SK-N-SH (cell line): ENCODE data around the gene COQ5. TPM values are rescaled to one million over a fixed set of nuclear protein-coding genes. Genes with fewer than 3 reads are reported as not detected.
"Not testable (repeated sequence)": the region's sequence is repeated elsewhere in the genome, so short reads cannot be mapped to it uniquely, and the experiment has no call there.

Experiments used
- CTCF ChIA-PET: fragments of 300-600, 350-600 bp; formaldehyde crosslinking; extraction: SDS; loops from one replicate; lab custom pipeline; 2021; lab: Yijun Ruan, JAX
- POLR2A ChIA-PET: fragments of 350-600 bp; sonication (Branson Sonifier 250); formaldehyde crosslinking; extraction: SDS; loops from one replicate; lab custom pipeline; 2020; ENCODE audit warnings: antibody characterized with exemption, inconsistent platforms; lab: Yijun Ruan, JAX
- DNase-seq: peaks from one replicate; pipeline ENCODE4 v3.0.0; 2012
- H2AFZ ChIP-seq: fragments of 200-600 bp; sonication (generic); 2 replicates; pipeline ENCODE4 v1.8.1; 2016; ENCODE audit warnings: antibody characterized with exemption, mild to moderate bottlenecking, low read depth
- H3F3A ChIP-seq: fragments of 200-600 bp; sonication (generic); replicated peaks from 2 replicates; pipeline ENCODE3; 2016; ENCODE audit warnings: antibody characterized with exemption, mild to moderate bottlenecking; ENCODE audit not compliant: insufficient read depth
- H3K27ac ChIP-seq, 2 experiments: fragments of 200-500 bp in 1 of 2; fragments of 200-600 bp in 1 of 2; sonication (Bioruptor generic) in 1 of 2; sonication (generic), shearing (Covaris generic) in 1 of 2; 2 replicates each; pipeline versions ENCODE4 v1.5.1 to v1.6.1; 2014 to 2016; ENCODE audit warnings: low read depth in 2 of 2, inconsistent platforms in 1 of 2, low read length in 1 of 2, mild to moderate bottlenecking in 1 of 2, mixed read lengths in 1 of 2
- H3K27me3 ChIP-seq: fragments of 200-600 bp; sonication (generic), shearing (Covaris generic); 2 replicates; pipeline ENCODE4 v1.6.1; 2016; ENCODE audit warnings: mixed run types; ENCODE audit not compliant: insufficient read depth
- H3K36me3 ChIP-seq, 2 experiments: fragments of 200-500 bp in 1 of 2; fragments of 200-600 bp in 1 of 2; sonication (Bioruptor generic) in 1 of 2; sonication (generic) in 1 of 2; replicated peaks in 1 of 2; 2 replicates each; pipeline versions ENCODE3 to v1.5.1; 2014 to 2016; ENCODE audit warnings: low read length in 1 of 2, mild to moderate bottlenecking in 1 of 2; ENCODE audit not compliant: insufficient read depth in 2 of 2, control insufficient read depth in 1 of 2
- H3K4me1 ChIP-seq, 2 experiments: fragments of 200-500 bp in 1 of 2; fragments of 200-600 bp in 1 of 2; sonication (Bioruptor generic) in 1 of 2; sonication (generic), shearing (Covaris generic) in 1 of 2; 2 replicates each; pipeline versions ENCODE4 v1.5.1 to v1.6.1; 2014 to 2016; ENCODE audit warnings: low read depth in 1 of 2, low read length in 1 of 2, mixed run types in 1 of 2; ENCODE audit not compliant: insufficient read depth in 2 of 2, control insufficient read depth in 1 of 2
- H3K4me2 ChIP-seq: fragments of 200-600 bp; sonication (generic), shearing (Covaris generic); 2 replicates; pipeline ENCODE4 v1.6.1; 2017; ENCODE audit warnings: mixed run types
- H3K4me3 ChIP-seq, 2 experiments: fragments of 200-500 bp in 1 of 2; fragments of 200-600 bp in 1 of 2; sonication (Bioruptor generic) in 1 of 2; sonication (generic), shearing (Covaris generic) in 1 of 2; 2 replicates each; pipeline versions ENCODE4 v1.5.1 to v1.8.1; 2014 to 2016; ENCODE audit warnings: low read depth in 2 of 2, inconsistent platforms in 1 of 2, low read length in 1 of 2, mild to moderate bottlenecking in 1 of 2, mixed read lengths in 1 of 2, moderate library complexity in 1 of 2
- H3K79me2 ChIP-seq: fragments of 200-600 bp; sonication (generic); 2 replicates; pipeline ENCODE4 v1.8.1; 2017; ENCODE audit warnings: mild to moderate bottlenecking; ENCODE audit not compliant: insufficient read depth
- H3K9ac ChIP-seq: fragments of 200-600 bp; sonication (generic); 2 replicates; pipeline ENCODE4 v1.6.1; 2017; ENCODE audit warnings: mixed run types
- H3K9me2 ChIP-seq: fragments of 200-600 bp; sonication (generic); 2 replicates; pipeline ENCODE4 v1.6.1; 2017; ENCODE audit warnings: mixed run types
- H3K9me3 ChIP-seq: fragments of 200-600 bp; sonication (generic); 2 replicates; pipeline ENCODE4 v1.6.1; 2017; ENCODE audit warnings: mixed run types, mild to moderate bottlenecking, moderate library complexity
- H4K20me1 ChIP-seq: fragments of 200-600 bp; sonication (generic); 2 replicates; pipeline ENCODE4 v1.6.1; 2017; ENCODE audit warnings: mild to moderate bottlenecking, mixed run types; ENCODE audit not compliant: insufficient read depth
- EP300 ChIP-seq, 2 experiments: IDR thresholded peaks; 2 replicates each; pipeline versions ENCODE4 v1.4.0 to v1.6.1; 2012; ENCODE audit warnings: borderline replicate concordance in 1 of 2, low read depth in 1 of 2, low read length in 1 of 2
- FOSL2 ChIP-seq: IDR thresholded peaks from 2 replicates; pipeline ENCODE4 v1.4.0; 2012; ENCODE audit warnings: low read depth, mild to moderate bottlenecking, moderate library complexity, borderline replicate concordance
- GABPA ChIP-seq: IDR thresholded peaks from 2 replicates; pipeline ENCODE4 v1.4.0; 2012; ENCODE audit warnings: low read depth, mild to moderate bottlenecking
- IRF3 ChIP-seq: fragments of 150-350 bp; IDR thresholded peaks from 2 replicates; pipeline ENCODE4 v1.6.1; 2016; ENCODE audit warnings: mild to moderate bottlenecking, low read depth, low read length
- JUND ChIP-seq: IDR thresholded peaks from 2 replicates; pipeline ENCODE4 v1.4.0; 2012
- MAX ChIP-seq: IDR thresholded peaks from 2 replicates; pipeline ENCODE4 v1.4.0; 2012; ENCODE audit warnings: low read depth
- MEF2A ChIP-seq: IDR thresholded peaks from 2 replicates; pipeline ENCODE4 v1.4.0; 2012; ENCODE audit warnings: low read depth, borderline replicate concordance
- NFIC ChIP-seq: IDR thresholded peaks from 2 replicates; pipeline ENCODE4 v1.4.0; 2012; ENCODE audit warnings: borderline replicate concordance
- NRF1 ChIP-seq: IDR thresholded peaks from 2 replicates; pipeline ENCODE4 v1.6.1; 2012; ENCODE audit warnings: low read depth, mild to moderate bottlenecking, low read length
- PBX3 ChIP-seq: IDR thresholded peaks from 2 replicates; pipeline ENCODE4; 2012
- REST ChIP-seq: IDR thresholded peaks from 2 replicates; pipeline ENCODE4 v1.6.1; 2012; ENCODE audit warnings: mild to moderate bottlenecking, low read depth, low read length, moderate library complexity
- RXRA ChIP-seq: IDR thresholded peaks from 2 replicates; pipeline ENCODE4 v1.4.0; 2012; ENCODE audit warnings: low read depth, mild to moderate bottlenecking, borderline replicate concordance
- SMC3 ChIP-seq: IDR thresholded peaks from 2 replicates; pipeline ENCODE4 v1.6.1; 2012; ENCODE audit warnings: low read depth, low read length, improper control_type of control experiment
- TEAD4 ChIP-seq: IDR thresholded peaks from 2 replicates; pipeline ENCODE4 v1.4.0; 2012; ENCODE audit warnings: mild to moderate bottlenecking, borderline replicate concordance; ENCODE audit not compliant: insufficient read depth
- ZBTB33 ChIP-seq: IDR thresholded peaks from 2 replicates; pipeline ENCODE4 v1.4.0; 2012; ENCODE audit warnings: low read depth, borderline replicate concordance
- whole genome bisulfite sequencing: methylation state at CpG from one replicate; pipeline ENCODE4 v1.1.6; 2017; ENCODE audit warnings: low lambda C conversion rate; 5-methylcytosine and 5-hydroxymethylcytosine counted together
- polyA plus RNA-seq, 3 experiments: library from polyadenylated mRNA; depleted of rRNA; stranded (reverse); fragments of >200 nt; gene quantifications; 2 replicates each; pipeline ENCODE4 v1.2.3, GENCODE V29; 2012

The COQ5 gene
- polyA plus RNA-seq, 1 of the 3 experiments (the other 2 are of a cell fraction): 28.0 TPM

- no peak overlapping the region for H3K27ac ChIP-seq
- no peak overlapping the region for H3K9ac ChIP-seq
- H3K4me1 ChIP-seq: peaks cover 0 to 6% of the 10 kb centered on the region in 2 experiments; a peak in 1 of 4 replicates
- 75% methylated on average over 5 of the region's 5 CpGs for WGBS
- H3K36me3 ChIP-seq: peaks cover 0 to 11% of the 10 kb centered on the region in 2 experiments
- no peaks in the 10 kb centered on the region for H3K27me3 ChIP-seq
- no peak for DNase-seq
- no peaks in the 10 kb centered on the region for H3F3A ChIP-seq
- no peaks in the 10 kb centered on the region for H3K9me2 ChIP-seq
- no peak overlapping the region for H3K4me3 ChIP-seq
- no peak overlapping the region for H3K4me2 ChIP-seq
- 0 out of 2 replicates have a peak, but pooled peaks cover 4% of the 10 kb centered on the region for H3K79me2 ChIP-seq
- POLR2A ChIA-PET: interaction anchor here (1.3 kb wide), 1 partner anchor 9 kb away, joined by 6 read pairs; no protein-coding TSS in a partner anchor
- no peaks in the 10 kb centered on the region for H3K9me3 ChIP-seq
- CTCF ChIA-PET: interaction anchor here (1.2 to 3.6 kb wide), 3 partner anchors 13 to 121 kb away, joined by 3 to 18 read pairs (median 5); partner anchors contain the start of gene SRSF9
- H2AFZ ChIP-seq: no peak overlapping the region
- no peaks in the 10 kb centered on the region for H4K20me1 ChIP-seq
- no peak for TF ChIP-seq PBX3
- TF ChIP-seq MAX: no peak
- TF ChIP-seq JUND: no peak
- TF ChIP-seq MEF2A: no peak
- TF ChIP-seq NFIC: no peak
- no peak for TF ChIP-seq EP300 (IDR thresholded peaks at IDR 0.05; ENCODE audit: borderline replicate concordance in 1 of 2, low read depth in 1 of 2, low read length in 1 of 2)
- TF ChIP-seq GABPA: no peak
- no peak for TF ChIP-seq REST
- TF ChIP-seq TEAD4: no peak
- no peak for TF ChIP-seq SMC3
- no peak for TF ChIP-seq ZBTB33
- no peak for TF ChIP-seq FOSL2
- no peak for TF ChIP-seq IRF3
- TF ChIP-seq NRF1: no peak
- no peak for TF ChIP-seq RXRA
Measured at GRCh38 chr12:120488057-120488640, 40.8 kb downstream of the COQ5 start.

- H3K9me2 ChIP-seq, H3K4me1 ChIP-seq, H3K9ac ChIP-seq, H3K4me3 ChIP-seq, H4K20me1 ChIP-seq, H3K27ac ChIP-seq, H2AFZ ChIP-seq, H3K27me3 ChIP-seq, DNase-seq, H3K4me2 ChIP-seq, H3K9me3 ChIP-seq, H3K79me2 ChIP-seq, H3F3A ChIP-seq: not testable (repeated sequence)
- ChIA-PET CTCF (interaction anchor here (1.2 to 1.9 kb wide), 2 partner anchors 13 to 121 kb away, joined by 3 to 5 read pairs; no protein-coding TSS in a partner anchor), POLR2A (interaction anchor here (1.3 kb wide), 1 partner anchor 9 kb away, joined by 6 read pairs; no protein-coding TSS in a partner anchor)
- 98% methylated on average over 7 of the region's 7 CpGs for WGBS
- peaks cover 0 to 11% of the 10 kb centered on the region in 2 experiments for H3K36me3 ChIP-seq
Measured at GRCh38 chr12:120487552-120487951, 41.4 kb downstream of the COQ5 start.
